AG10803 (cell line): ENCODE measurements around the gene MGAT5B.

Experiments used
- DNase-seq: peaks from one replicate; pipeline ENCODE4 v3.0.0; 2010; ENCODE audit warnings: low read depth
- H3K4me3 ChIP-seq: 2 replicates; pipeline ENCODE4 v1.5.1; 2011; ENCODE audit warnings: mild to moderate bottlenecking, low read length, control low read depth
- TF ChIP-seq, protein P1 (sequence below): conservative IDR thresholded peaks from 2 replicates; pipeline ENCODE4 v1.5.1; 2011; ENCODE audit warnings: mild to moderate bottlenecking, low read length, control low read depth, inconsistent platforms

Gene MGAT5B

GRCh38 chr17:76932402-76933333 lies 64.5 kb downstream of the MGAT5B start:
- TF ChIP-seq, protein P1, sequence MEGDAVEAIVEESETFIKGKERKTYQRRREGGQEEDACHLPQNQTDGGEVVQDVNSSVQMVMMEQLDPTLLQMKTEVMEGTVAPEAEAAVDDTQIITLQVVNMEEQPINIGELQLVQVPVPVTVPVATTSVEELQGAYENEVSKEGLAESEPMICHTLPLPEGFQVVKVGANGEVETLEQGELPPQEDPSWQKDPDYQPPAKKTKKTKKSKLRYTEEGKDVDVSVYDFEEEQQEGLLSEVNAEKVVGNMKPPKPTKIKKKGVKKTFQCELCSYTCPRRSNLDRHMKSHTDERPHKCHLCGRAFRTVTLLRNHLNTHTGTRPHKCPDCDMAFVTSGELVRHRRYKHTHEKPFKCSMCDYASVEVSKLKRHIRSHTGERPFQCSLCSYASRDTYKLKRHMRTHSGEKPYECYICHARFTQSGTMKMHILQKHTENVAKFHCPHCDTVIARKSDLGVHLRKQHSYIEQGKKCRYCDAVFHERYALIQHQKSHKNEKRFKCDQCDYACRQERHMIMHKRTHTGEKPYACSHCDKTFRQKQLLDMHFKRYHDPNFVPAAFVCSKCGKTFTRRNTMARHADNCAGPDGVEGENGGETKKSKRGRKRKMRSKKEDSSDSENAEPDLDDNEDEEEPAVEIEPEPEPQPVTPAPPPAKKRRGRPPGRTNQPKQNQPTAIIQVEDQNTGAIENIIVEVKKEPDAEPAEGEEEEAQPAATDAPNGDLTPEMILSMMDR = no peak
- no peak for DNase-seq

GRCh38 chr17:76934561-76935320 lies 66.5 kb downstream of the MGAT5B start:
- DNase-seq = no peak
- H3K4me3 ChIP-seq = no peak overlapping the region
- TF ChIP-seq, protein P1 = no peak

More at GRCh38 chr17:76932402-76933333, 64.5 kb downstream of the MGAT5B start:
- H3K4me3 ChIP-seq = no peak overlapping the region

DNA sequence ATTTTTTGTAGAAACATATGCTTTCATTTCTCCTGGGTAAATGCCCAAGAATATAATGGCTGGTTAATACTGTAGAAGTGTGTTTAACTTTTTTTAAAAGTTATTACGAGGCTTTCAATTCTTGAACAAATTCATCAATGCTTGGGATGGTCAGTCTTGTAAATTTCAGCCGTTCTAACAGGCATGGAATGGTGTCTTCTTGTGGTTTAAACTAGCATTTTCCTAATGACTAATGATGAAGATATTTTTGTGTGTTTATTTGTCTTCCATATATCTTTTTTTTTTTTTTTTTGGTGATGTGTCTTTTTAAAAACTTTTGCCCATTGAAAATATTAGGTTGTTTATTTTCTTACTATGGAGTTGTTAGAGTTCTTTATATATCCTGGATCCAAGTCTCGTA lies 67.1 kb downstream of the MGAT5B start:
- TF ChIP-seq, protein P1 = no peak
- DNase-seq = peak; percentile 43
- H3K4me3 ChIP-seq = no peak overlapping the region

GRCh38 chr17:76937238-76937637 lies 69.0 kb downstream of the MGAT5B start:
- no peak for DNase-seq
- TF ChIP-seq, protein P1 = no peak
- H3K4me3 ChIP-seq = no peak overlapping the region

- no peak overlapping the region for H3K4me3 ChIP-seq
- DNase-seq = no peak
- TF ChIP-seq, protein P1 = no peak
Observed at GRCh38 chr17:76938009-76938408, 69.8 kb downstream of the MGAT5B start.

GRCh38 chr17:76940295-76940694 lies 72.1 kb downstream of the MGAT5B start:
- TF ChIP-seq, protein P1 = no peak
- DNase-seq = no peak

More at GRCh38 chr17:76940295-76940694, 72.1 kb downstream of the MGAT5B start:
- no peak overlapping the region for H3K4me3 ChIP-seq
